Measurements from ENCODE around the gene SLC7A9. TPM values are rescaled to one million over a fixed set of nuclear protein-coding genes. Genes with fewer than 3 reads are reported as not detected.

Gene SLC7A9
- total RNA-seq, 2 experiments from 2014 or later, result not detected

DNA sequence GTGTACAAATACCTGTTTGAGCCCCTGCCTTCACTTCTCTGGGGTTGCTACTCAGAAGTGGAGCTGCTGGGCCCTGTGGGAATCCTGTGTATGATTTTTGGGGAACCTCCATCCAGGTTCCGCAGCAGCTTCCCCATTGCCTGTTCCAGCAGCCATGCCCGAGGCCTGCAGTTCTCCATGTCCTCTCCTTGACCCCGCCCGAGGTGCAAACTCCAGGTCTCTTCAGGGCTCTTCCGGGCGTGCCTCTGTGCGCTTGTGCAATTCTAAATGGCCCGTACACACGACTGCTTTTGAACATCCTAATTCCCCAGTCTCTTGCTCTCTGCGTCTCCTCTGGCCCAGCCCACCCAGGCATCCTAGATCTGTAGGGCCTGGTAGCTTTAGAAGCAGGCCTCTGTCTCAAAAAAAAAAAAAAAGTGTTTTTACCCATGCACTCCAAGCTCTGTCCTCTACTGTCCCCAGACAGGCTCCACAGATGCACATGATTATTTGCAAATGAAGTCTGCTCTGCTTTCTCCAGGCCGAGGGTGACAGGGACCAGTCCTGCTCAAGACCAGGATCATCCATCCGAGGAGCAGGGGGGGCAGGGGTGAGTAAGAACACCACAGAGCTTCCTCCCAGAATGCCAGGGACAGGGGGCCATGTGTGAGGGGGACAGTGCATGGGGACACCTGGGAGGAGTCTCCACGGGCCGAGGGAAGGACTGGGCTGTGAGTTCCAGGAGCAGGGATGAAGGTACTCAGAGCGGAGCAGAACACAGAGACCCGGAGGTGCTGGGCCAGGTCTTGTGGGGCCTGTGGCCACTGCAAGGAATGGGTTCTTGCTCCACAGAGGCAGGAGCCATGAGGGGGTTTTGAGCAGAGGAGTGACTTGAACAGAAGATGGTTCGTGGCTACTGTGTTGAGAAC lies 51.7 kb downstream of the SLC7A9 start:
- peaks cover 25% of the 10 kb centered on the region for H3K4me1 Mint-ChIP-seq (ENCODE audit: low read depth)
- no peak overlapping the region for H3K27ac Mint-ChIP-seq
- CTCF ChIA-PET, result no interaction called here
- H3K36me3 Mint-ChIP-seq (ENCODE audit: low read depth), result no peaks in the 10 kb centered on the region
- H3K4me3 Mint-ChIP-seq, result no peak overlapping the region
- peaks cover 4% of the 10 kb centered on the region for H3K27me3 Mint-ChIP-seq (ENCODE audit: low read depth)
- no peak for DNase-seq
- intact Hi-C loops (cut with micrococcal nuclease), result no loop called here
- no peaks in the 10 kb centered on the region for H3K9me3 Mint-ChIP-seq

GRCh38 chr19:32816555-32817099 lies 52.9 kb downstream of the SLC7A9 start:
- H3K4me3 Mint-ChIP-seq, result no peak overlapping the region
- intact Hi-C loops (cut with micrococcal nuclease), result no loop called here
- CTCF ChIA-PET, result no interaction called here
- H3K36me3 Mint-ChIP-seq (ENCODE audit: low read depth), result no peaks in the 10 kb centered on the region
- DNase-seq, result no peak
- peaks cover 25% of the 10 kb centered on the region for H3K4me1 Mint-ChIP-seq (ENCODE audit: low read depth)
- no peak overlapping the region for H3K27ac Mint-ChIP-seq
- peaks cover 4% of the 10 kb centered on the region for H3K27me3 Mint-ChIP-seq (ENCODE audit: low read depth)
- no peaks in the 10 kb centered on the region for H3K9me3 Mint-ChIP-seq

DNA sequence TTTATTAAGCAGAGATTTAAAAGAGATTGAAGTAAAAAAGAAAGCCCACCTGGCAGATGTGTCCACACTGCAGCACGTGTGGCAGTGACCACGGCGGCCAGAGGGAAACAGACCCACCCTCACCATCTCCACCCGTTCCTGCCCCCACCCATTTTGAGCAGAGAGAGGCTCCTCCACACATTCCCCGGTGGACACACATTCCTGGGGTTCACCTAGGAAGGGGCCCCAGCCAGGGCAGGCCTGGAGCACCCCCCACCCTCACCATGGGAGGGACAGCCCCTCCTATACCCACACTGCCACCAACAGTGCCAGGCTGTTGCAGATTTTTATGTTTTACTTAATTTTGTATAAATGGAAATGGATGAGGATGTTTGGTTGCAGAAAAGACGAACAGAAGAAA lies 54.9 kb downstream of the SLC7A9 start:
- peaks cover 26% of the 10 kb centered on the region for H3K4me1 Mint-ChIP-seq (ENCODE audit: low read depth)
- no peak overlapping the region for H3K27ac Mint-ChIP-seq
- no peak overlapping the region for H3K4me3 Mint-ChIP-seq
- H3K27me3 Mint-ChIP-seq (ENCODE audit: low read depth), result peaks cover 1% of the 10 kb centered on the region
- intact Hi-C loops (cut with micrococcal nuclease), result loop anchor here (5.0 kb wide), 1 partner anchor 122 kb away; the partner anchor contains the start of gene NUDT19
- CTCF ChIA-PET, result no interaction called here
- no peaks in the 10 kb centered on the region for H3K36me3 Mint-ChIP-seq (ENCODE audit: low read depth)
- no peaks in the 10 kb centered on the region for H3K9me3 Mint-ChIP-seq
- no peak for DNase-seq

DNA sequence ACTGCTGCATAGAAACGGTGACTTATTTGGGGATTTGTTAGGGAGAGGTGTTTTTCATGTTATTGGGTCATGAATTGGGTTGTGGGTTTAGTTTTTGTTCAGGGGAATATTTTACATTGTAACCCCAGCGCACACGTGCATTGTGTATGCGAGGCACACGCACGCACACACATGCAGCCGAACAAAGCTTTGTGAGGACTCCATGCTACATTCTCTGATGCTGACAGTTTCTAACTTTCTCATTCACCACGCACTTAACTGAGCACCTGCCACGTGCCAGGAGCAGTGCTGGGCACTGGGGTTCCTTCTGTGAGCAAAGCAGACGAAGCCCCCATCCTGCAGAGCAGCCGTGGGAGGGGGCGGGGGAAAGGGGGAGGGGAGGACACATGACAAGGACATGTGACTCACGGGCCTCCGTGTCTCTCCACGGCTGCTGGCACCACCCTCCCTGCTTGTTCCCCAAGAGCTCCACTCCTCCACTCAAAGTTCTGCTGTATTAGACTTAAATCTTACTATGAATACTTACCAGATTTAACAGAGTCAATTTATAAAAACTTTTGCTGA lies 55.6 kb downstream of the SLC7A9 start:
- intact Hi-C loops (cut with micrococcal nuclease), result loop anchor here (5.0 kb wide), 1 partner anchor 122 kb away; the partner anchor contains the start of gene NUDT19
- H3K9me3 Mint-ChIP-seq, result no peaks in the 10 kb centered on the region
- CTCF ChIA-PET, result no interaction called here
- DNase-seq, result no peak
- H3K4me3 Mint-ChIP-seq, result no peak overlapping the region
- H3K27ac Mint-ChIP-seq, result no peak overlapping the region
- H3K36me3 Mint-ChIP-seq (ENCODE audit: low read depth), result no peaks in the 10 kb centered on the region
- H3K27me3 Mint-ChIP-seq (ENCODE audit: low read depth), result no peaks in the 10 kb centered on the region
- H3K4me1 Mint-ChIP-seq (ENCODE audit: low read depth), result peaks cover 27% of the 10 kb centered on the region

- no peaks in the 10 kb centered on the region for H3K27me3 Mint-ChIP-seq (ENCODE audit: low read depth)
- intact Hi-C loops (cut with micrococcal nuclease), result loop anchor here (5.0 kb wide), 1 partner anchor 120 kb away; the partner anchor contains the start of gene NUDT19
- H3K9me3 Mint-ChIP-seq, result no peaks in the 10 kb centered on the region
- DNase-seq, result no peak
- H3K27ac Mint-ChIP-seq, result no peak overlapping the region
- no peaks in the 10 kb centered on the region for H3K36me3 Mint-ChIP-seq (ENCODE audit: low read depth)
- H3K4me1 Mint-ChIP-seq (ENCODE audit: low read depth), result peaks cover 26% of the 10 kb centered on the region
- no peak overlapping the region for H3K4me3 Mint-ChIP-seq
- CTCF ChIA-PET, result interaction anchor here (0.7 kb wide), 1 partner anchor 25 kb away, joined by 5 read pairs; no protein-coding TSS in a partner anchor
Measured at GRCh38 chr19:32812571-32812970, 57.0 kb downstream of the SLC7A9 start.

DNA sequence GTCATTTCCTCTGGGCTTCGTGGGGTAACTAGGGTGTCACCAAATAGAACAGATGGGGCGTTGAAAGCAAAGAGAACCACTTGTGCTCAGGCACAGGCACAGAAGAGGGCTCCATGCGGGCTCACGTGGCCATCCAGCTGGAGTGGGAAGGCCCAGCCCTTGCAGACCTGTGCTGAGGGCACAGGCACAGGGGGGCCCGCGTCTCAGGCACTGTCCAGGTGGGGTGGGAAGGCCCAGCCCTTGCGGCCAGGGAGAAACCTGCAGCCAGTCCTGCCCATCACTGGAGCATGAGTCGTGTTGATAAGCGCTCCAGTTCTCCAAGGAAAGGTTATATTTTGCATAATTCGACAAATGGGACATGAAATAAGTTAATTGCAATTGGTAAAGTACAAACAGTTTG lies 57.5 kb downstream of the SLC7A9 start:
- intact Hi-C loops (cut with micrococcal nuclease), result loop anchor here (5.0 kb wide), 1 partner anchor 120 kb away; the partner anchor contains the start of gene NUDT19

GRCh38 chr19:32811151-32811550 lies 58.4 kb downstream of the SLC7A9 start:
- CTCF ChIA-PET, result interaction anchor here (0.5 kb wide), 1 partner anchor 67 kb away, joined by 4 read pairs; no protein-coding TSS in a partner anchor
- Mint-ChIP-seq H3K4me1 (ENCODE audit: low read depth) (peaks cover 26% of the 10 kb centered on the region), H3K36me3 (ENCODE audit: low read depth) (no peaks in the 10 kb centered on the region), H3K27me3 (ENCODE audit: low read depth) (no peaks in the 10 kb centered on the region), H3K9me3 (no peaks in the 10 kb centered on the region), H3K4me3 (no peak overlapping the region), H3K27ac (no peak overlapping the region)
- intact Hi-C loops (cut with micrococcal nuclease), result loop anchor here (5.0 kb wide), 1 partner anchor 119 kb away; the partner anchor contains the start of gene NUDT19
- no peak for DNase-seq

More for the DNA sequence above, 57.5 kb downstream of the SLC7A9 start:
- CTCF ChIA-PET, result interaction anchor here (0.5 kb wide), 1 partner anchor 66 kb away, joined by 4 read pairs; no protein-coding TSS in a partner anchor
- peaks cover 26% of the 10 kb centered on the region for H3K4me1 Mint-ChIP-seq (ENCODE audit: low read depth)
- no peaks in the 10 kb centered on the region for H3K27me3 Mint-ChIP-seq (ENCODE audit: low read depth)
- H3K9me3 Mint-ChIP-seq, result no peaks in the 10 kb centered on the region
- no peak overlapping the region for H3K4me3 Mint-ChIP-seq
- no peak overlapping the region for H3K27ac Mint-ChIP-seq
- H3K36me3 Mint-ChIP-seq (ENCODE audit: low read depth), result no peaks in the 10 kb centered on the region
- DNase-seq, result no peak

DNA sequence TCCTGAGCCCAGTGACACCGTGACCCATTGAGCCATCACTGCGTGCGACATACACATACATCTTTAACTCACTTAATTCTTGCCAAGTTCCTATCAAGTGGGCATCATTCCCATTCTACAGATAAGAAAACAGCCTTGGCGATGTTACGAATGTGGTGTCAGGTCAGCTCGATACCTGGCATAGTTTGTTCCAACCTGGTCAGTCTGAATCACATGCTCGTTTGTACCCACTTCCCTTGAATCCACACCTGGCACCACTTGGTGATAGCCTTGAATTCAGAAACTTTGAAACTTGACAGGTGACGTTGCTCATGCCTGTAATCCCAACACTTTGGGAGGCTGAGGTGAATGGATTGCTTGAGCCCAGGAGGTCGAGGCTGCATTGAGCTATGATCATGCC lies 59.1 kb downstream of the SLC7A9 start:
- Mint-ChIP-seq H3K36me3 (ENCODE audit: low read depth) (no peaks in the 10 kb centered on the region), H3K27me3 (ENCODE audit: low read depth) (no peaks in the 10 kb centered on the region), H3K27ac (no peak overlapping the region), H3K9me3 (no peaks in the 10 kb centered on the region), H3K4me1 (ENCODE audit: low read depth) (peaks cover 26% of the 10 kb centered on the region), H3K4me3 (no peak overlapping the region)
- intact Hi-C loops (cut with micrococcal nuclease), result loop anchor here (5.0 kb wide), 1 partner anchor 118 kb away; the partner anchor contains the start of gene NUDT19
- CTCF ChIA-PET, result no interaction called here
- no peak for DNase-seq

DNA sequence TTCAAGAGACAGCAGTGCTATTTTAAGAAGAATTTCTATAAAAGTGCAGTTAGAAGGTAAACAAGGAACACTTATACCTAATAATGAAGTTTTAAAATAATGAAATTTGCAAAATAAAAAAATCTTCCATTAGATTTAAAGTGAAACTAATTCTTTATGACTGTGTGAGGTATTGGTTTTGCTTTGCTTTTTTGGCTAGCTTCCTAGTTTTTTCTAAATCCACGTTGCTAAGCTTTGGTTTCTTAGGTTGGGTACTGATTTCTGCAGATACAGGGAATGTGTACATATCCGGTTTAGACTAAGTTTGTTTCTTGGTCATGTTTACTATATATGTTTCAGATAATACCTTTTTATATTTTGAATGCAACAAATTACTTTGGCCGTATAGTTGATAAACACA lies 59.8 kb downstream of the SLC7A9 start:
- CTCF ChIA-PET, result interaction anchor here (1.1 to 1.2 kb wide), 2 partner anchors 9 to 55 kb away, joined by 3 read pairs; no protein-coding TSS in a partner anchor
- H3K36me3 Mint-ChIP-seq (ENCODE audit: low read depth), result no peaks in the 10 kb centered on the region
- DNase-seq, result no peak
- no peaks in the 10 kb centered on the region for H3K9me3 Mint-ChIP-seq
- no peak overlapping the region for H3K27ac Mint-ChIP-seq
- H3K4me3 Mint-ChIP-seq, result no peak overlapping the region
- intact Hi-C loops (cut with micrococcal nuclease), result loop anchor here (1.0 to 5.0 kb wide), 2 partner anchors 15 to 117 kb away; partner anchors contain the start of gene NUDT19
- no peaks in the 10 kb centered on the region for H3K27me3 Mint-ChIP-seq (ENCODE audit: low read depth)
- peaks cover 26% of the 10 kb centered on the region for H3K4me1 Mint-ChIP-seq (ENCODE audit: low read depth)

DNA sequence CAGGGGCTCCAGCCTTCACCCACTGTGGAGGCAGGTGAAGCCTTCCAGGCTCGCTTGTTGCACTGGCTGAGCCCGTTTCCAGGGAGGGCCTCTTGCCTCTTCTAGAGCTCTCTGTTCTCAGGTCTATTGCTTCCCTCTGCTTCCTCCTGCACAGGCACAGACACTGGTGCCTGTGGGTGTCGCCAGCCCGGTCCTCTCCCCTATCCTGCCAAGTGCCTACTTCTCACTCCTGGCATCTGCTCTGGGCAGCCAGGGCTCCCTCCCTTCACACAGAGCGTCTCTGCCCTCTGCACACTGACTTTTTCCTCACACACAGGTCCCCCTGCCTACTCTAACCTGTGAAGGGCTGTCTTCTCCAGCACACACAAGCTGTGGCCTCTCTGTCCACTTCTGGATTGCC lies 60.3 kb downstream of the SLC7A9 start:
- peaks cover 24% of the 10 kb centered on the region for H3K4me1 Mint-ChIP-seq (ENCODE audit: low read depth)
- H3K27me3 Mint-ChIP-seq (ENCODE audit: low read depth), result no peaks in the 10 kb centered on the region
- H3K9me3 Mint-ChIP-seq, result no peaks in the 10 kb centered on the region
- H3K4me3 Mint-ChIP-seq, result no peak overlapping the region
- no peak overlapping the region for H3K27ac Mint-ChIP-seq
- H3K36me3 Mint-ChIP-seq (ENCODE audit: low read depth), result no peaks in the 10 kb centered on the region
- CTCF ChIA-PET, result interaction anchor here (1.1 to 1.2 kb wide), 2 partner anchors 9 to 56 kb away, joined by 3 read pairs; no protein-coding TSS in a partner anchor
- intact Hi-C loops (cut with micrococcal nuclease), result loop anchor here (1.0 kb wide), 1 partner anchor 15 kb away; no protein-coding TSS in a partner anchor
- DNase-seq, result no peak

DNA sequence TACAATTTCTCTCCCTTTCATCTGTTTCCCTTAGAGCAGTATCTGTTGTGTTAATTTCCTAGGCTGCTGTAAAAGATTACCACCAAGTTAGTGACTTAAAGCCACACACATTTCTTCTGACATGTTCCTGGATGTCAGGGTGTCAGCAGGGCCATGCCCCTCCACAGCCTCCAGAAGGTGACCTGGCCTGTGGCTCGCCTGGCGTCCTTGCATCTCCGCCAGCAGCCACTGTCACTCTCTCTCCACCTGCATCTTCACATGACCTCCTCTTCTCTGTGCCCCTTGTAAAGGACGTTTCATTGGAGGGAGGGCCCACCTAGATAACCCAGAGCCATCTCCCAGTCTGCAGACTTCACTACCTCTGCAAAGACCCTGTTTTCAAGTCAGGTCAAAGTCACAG lies 61.3 kb downstream of the SLC7A9 start:
- Mint-ChIP-seq H3K9me3 (no peaks in the 10 kb centered on the region), H3K27ac (no peak overlapping the region), H3K36me3 (ENCODE audit: low read depth) (no peaks in the 10 kb centered on the region), H3K4me3 (no peak overlapping the region), H3K4me1 (ENCODE audit: low read depth) (peaks cover 17% of the 10 kb centered on the region), H3K27me3 (ENCODE audit: low read depth) (no peaks in the 10 kb centered on the region)
- intact Hi-C loops (cut with micrococcal nuclease), result no loop called here
- CTCF ChIA-PET, result no interaction called here
- DNase-seq, result no peak

DNA sequence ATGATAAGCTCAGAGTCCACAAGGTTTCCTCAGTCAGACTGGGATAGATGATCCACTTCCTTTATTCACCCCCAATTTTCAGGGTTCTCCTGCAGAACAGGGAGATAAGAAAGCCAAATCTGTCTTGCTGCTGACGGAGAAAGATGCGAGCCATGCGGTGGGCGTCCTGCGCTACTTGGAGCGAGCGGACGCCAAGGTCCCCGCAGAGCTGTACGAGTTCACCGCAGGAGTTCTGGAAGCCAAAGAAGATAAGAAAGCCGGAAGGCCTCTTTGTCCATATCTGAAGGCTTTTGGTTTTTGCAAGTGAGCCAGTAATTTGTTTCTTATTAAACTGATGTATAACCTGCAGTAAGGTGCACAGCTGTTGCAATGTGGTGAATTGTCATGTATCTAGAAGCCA lies 66.7 kb downstream of the SLC7A9 start:
- Mint-ChIP-seq H3K27me3 (ENCODE audit: low read depth) (no peaks in the 10 kb centered on the region), H3K27ac (no peak overlapping the region)

More for the DNA sequence above, 66.7 kb downstream of the SLC7A9 start:
- CTCF ChIA-PET, result no interaction called here
- Mint-ChIP-seq H3K4me3 (no peak overlapping the region), H3K36me3 (ENCODE audit: low read depth) (no peaks in the 10 kb centered on the region), H3K4me1 (ENCODE audit: low read depth) (peaks cover 17% of the 10 kb centered on the region), H3K9me3 (no peaks in the 10 kb centered on the region)
- intact Hi-C loops (cut with micrococcal nuclease), result no loop called here
- DNase-seq, result no peak

Data from activated naive CD4-positive, alpha-beta T cell treated with anti-CD3 and anti-CD28 coated beads for 36 hours (primary cell).